ENCODE measurements around the gene OBP2A. TPM values are rescaled to one million over a fixed set of nuclear protein-coding genes. Genes with fewer than 3 reads are reported as not detected.
"Not testable (repeated sequence)": the region's sequence is repeated elsewhere in the genome, so short reads cannot be mapped to it uniquely, and the experiment has no call there.

Gene OBP2A, protein sequence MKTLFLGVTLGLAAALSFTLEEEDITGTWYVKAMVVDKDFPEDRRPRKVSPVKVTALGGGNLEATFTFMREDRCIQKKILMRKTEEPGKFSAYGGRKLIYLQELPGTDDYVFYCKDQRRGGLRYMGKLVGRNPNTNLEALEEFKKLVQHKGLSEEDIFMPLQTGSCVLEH
- not detected for total RNA-seq

DNA sequence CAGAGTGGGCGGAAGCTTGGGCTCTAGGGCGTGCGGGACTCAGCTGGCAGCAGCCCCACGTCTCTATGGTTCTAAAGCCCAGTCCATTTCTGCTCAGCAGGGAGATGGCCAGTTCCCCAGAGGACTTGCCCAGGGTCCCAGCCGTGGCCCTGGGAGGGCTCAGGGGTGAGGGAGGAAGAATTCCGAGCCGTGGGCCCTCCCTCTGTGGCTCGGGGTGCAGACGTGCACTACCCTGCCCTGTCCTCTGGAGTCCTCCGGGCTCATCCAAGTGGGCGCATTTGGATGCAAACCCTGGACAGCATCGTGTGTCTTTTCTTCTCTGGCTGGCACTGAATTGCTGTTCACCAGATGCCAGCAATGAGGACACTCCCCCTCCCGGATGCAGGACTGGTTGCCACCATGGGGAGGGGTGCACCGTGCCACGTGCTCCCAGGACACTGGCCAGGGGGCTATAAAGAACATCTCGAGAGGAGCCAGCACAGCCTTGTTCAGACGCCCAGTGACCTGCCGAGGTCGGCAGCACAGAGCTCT, at the start of gene OBP2A:
OBP2A (plus strand) TSS at position 481 of the 531 bp plus-strand sequence. CDS start 55 bp downstream, outside the sequence.
- DNase-seq (ENCODE audit: extremely low spot score in 2 of 2); H3K9me3 ChIP-seq; H3K27ac ChIP-seq; H3K4me1 ChIP-seq; H3K4me3 ChIP-seq; intact Hi-C loops (cut with DNase I); H3K36me3 ChIP-seq; H3K27me3 ChIP-seq: not testable (repeated sequence)

DNA sequence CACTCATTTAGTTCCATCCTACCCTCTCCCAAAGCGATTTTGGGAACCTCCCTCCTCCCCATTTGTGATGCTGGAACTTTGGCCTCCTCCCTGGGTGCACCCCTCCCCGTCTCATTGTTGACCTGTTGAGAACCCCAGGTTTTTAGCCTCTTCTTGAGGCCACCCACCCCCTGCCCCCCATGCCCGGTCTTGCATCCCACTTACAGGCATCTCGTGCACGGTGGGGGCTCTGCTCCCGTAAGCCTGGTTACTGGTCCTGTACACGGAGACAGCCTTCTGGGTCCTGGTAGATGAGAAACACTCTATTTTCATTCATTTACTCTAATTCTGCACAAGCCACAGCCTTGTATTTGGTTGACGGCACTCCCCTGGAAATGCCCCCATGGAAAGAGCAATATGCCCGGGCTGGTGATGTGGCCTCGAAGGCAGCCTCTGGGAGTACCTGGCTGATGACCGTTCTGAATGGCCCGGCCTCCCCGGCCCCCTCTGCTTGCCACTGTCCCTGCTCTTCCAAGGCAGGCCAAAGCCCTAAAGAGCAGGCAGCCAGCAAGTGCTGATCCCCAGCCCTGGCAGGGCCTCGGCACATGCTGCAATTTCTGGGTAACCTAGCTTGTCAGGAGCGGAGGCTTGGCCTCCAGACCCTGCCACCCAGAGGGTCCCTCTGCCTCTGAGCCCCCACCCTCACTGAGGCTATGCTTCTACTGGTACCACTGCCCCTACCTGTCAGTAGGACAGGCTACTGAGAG, 47.4 kb upstream of the OBP2A start:
- no peak for DNase-seq (ENCODE audit: extremely low spot score in 2 of 2)
- intact Hi-C loops (cut with DNase I), result no loop called here

DNA sequence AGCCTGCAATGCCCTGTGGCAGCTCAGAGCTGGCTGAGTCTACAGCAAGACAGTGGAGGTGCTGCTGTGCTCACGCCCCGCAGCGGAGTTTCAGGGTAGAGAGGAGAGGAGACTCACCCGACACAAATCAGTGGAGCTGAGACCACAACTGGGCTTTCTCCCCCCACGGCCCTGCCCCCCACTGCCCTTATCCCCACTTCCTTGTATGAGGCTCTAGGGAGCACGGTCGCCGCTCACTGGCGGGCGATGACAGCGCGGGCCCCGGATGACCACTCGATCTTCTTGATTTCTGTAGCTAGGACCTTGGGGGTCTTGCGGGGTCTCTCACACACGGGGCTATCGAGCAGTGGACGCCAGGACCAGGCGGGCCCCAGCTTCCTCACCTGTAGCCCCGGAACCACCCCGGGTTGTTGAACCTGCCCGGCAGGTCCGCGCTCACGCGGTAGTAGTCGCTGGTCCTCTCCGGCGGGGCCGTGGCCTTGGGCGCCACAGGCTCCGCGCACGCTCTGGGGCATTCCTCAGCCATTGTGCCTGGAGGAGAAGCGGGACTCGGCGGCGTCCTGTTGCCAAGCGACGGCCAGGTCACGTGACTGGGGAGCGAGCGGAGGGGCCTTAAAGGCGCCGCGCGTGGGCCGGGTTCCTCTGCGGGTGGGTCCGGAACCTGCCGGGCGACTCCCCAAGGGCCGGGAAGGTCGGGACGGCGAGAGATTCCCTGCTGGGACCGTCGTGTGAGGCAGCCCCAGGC, 46.4 kb upstream of the OBP2A start:
- no peaks in the 10 kb centered on the region for H3K9me3 ChIP-seq
- H3K36me3 ChIP-seq, result peaks cover 0 to 17% of the 10 kb centered on the region in 2 donors
- no peak for DNase-seq (ENCODE audit: extremely low spot score in 2 of 2)
- TF ChIP-seq POLR2AphosphoS5 (IDR thresholded peaks at IDR 0.05; ENCODE audit: insufficient read depth in 1 of 2, low read depth in 1 of 2) (peak; percentile 38 to 66), POLR2A (IDR thresholded peaks at IDR 0.05) (no peak)
- TF ChIP-seq, protein P1, sequence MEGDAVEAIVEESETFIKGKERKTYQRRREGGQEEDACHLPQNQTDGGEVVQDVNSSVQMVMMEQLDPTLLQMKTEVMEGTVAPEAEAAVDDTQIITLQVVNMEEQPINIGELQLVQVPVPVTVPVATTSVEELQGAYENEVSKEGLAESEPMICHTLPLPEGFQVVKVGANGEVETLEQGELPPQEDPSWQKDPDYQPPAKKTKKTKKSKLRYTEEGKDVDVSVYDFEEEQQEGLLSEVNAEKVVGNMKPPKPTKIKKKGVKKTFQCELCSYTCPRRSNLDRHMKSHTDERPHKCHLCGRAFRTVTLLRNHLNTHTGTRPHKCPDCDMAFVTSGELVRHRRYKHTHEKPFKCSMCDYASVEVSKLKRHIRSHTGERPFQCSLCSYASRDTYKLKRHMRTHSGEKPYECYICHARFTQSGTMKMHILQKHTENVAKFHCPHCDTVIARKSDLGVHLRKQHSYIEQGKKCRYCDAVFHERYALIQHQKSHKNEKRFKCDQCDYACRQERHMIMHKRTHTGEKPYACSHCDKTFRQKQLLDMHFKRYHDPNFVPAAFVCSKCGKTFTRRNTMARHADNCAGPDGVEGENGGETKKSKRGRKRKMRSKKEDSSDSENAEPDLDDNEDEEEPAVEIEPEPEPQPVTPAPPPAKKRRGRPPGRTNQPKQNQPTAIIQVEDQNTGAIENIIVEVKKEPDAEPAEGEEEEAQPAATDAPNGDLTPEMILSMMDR (IDR thresholded peaks at IDR 0.05), result no peak
- H3K27me3 ChIP-seq, result no peaks in the 10 kb centered on the region
- peaks cover 24% of the 10 kb centered on the region for H3K4me1 ChIP-seq
- peak overlapping the region; percentile 81 for H3K27ac ChIP-seq
- intact Hi-C loops (cut with DNase I), result no loop called here
- peak overlapping the region; percentile 83 to 98 for H3K4me3 ChIP-seq

More for the DNA sequence above, 47.4 kb upstream of the OBP2A start:
- TF ChIP-seq, protein P1 (IDR thresholded peaks at IDR 0.05), result no peak
- TF ChIP-seq POLR2AphosphoS5 (IDR thresholded peaks at IDR 0.05; ENCODE audit: insufficient read depth in 1 of 2, low read depth in 1 of 2) (no peak), POLR2A (IDR thresholded peaks at IDR 0.05) (no peak)
- Histone ChIP-seq H3K36me3 (peaks cover 0 to 8% of the 10 kb centered on the region in 2 donors), H3K4me3 (no peak overlapping the region), H3K9me3 (no peaks in the 10 kb centered on the region), H3K27me3 (no peaks in the 10 kb centered on the region), H3K27ac (no peak overlapping the region), H3K4me1 (peaks cover 24% of the 10 kb centered on the region)

DNA sequence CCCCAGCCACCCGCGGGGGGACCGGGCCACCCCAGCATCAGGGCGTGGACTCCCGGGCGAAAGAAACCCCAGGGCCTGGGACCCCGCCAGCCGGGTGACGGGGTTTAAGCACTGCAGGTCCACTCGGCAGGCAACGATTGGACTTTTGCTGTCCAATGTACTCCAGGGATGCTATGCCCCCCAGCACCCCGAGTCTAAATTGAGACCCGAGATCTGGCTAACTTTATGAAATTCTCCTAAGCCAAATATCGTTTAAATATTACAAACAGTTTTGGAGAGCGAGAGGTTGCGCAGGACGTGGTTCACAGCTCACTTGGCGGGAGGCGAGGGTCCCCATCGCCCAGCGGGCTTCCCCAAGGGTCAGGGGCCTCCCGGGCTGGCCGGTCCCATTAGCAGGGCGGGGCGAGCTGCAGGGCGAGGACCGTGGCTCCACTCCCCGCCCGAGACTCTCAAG, 45.8 kb upstream of the OBP2A start:
- TF ChIP-seq, protein P1 (IDR thresholded peaks at IDR 0.05), result no peak
- no peak for TF ChIP-seq POLR2A (IDR thresholded peaks at IDR 0.05)
- TF ChIP-seq POLR2AphosphoS5 (IDR thresholded peaks at IDR 0.05; ENCODE audit: insufficient read depth in 1 of 2, low read depth in 1 of 2), result no peak
- intact Hi-C loops (cut with DNase I), result no loop called here

DNA sequence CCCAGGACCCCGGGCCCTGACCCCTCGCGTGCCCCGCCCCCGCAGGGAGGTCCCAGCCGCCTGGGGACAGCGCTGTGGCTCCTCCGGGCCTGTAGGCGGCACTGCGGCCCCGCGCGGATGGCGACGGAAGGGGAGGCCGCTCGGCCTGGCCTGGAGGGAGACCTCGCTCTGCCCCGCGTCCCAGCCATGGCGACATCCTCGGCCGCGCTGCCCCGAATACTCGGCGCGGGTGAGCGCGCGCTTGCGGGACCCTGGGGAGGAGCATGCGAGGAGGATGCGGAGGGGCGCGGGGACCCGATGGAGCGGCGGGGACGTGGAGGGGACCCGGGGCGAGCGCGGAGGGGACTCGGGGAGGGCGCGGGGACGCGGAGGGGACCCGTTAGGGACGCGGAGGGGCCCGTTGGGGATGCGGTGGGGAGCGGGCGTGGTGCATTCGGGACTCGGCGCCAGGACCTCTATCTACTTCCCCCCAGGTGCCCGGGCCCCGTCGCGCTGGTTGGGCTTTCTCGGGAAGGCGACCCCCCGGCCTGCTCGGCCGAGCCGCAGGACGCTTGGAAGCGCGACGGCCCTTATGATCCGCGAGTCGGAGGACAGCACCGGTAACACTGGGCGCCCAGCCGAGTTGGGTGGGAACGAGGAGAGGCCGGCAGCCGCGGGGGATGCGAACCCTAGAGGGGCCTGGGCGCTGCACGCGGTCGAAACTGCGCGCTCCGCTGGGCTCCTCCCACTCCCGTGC, 45.2 kb upstream of the OBP2A start, which contains the start of gene MRPS2:
MRPS2 (plus strand) TSS at position 158 of the 736 bp plus-strand sequence; CDS start at position 187, 29 bp downstream.
- peaks cover 24% of the 10 kb centered on the region for H3K4me1 ChIP-seq
- peaks cover 0 to 24% of the 10 kb centered on the region in 2 donors for H3K36me3 ChIP-seq
- H3K27ac ChIP-seq, result peak within 1 kb of the TSS; percentile 81
- peak within 1 kb of the TSS; percentile 83 to 98 for H3K4me3 ChIP-seq
- no peak for DNase-seq (ENCODE audit: extremely low spot score in 2 of 2)
- no peaks in the 10 kb centered on the region for H3K27me3 ChIP-seq
- TF ChIP-seq POLR2AphosphoS5 (IDR thresholded peaks at IDR 0.05; ENCODE audit: insufficient read depth in 1 of 2, low read depth in 1 of 2), result peak in 1 of 2 donors; percentile 32
- TF ChIP-seq POLR2A (IDR thresholded peaks at IDR 0.05), result peak in 1 of 2 donors; percentile 17
- TF ChIP-seq, protein P1 (IDR thresholded peaks at IDR 0.05), result peak; percentile 62 to 87 (median 77)
- intact Hi-C loops (cut with DNase I), result no loop called here
- no peaks in the 10 kb centered on the region for H3K9me3 ChIP-seq

More for the DNA sequence above, 45.8 kb upstream of the OBP2A start:
- no peaks in the 10 kb centered on the region for H3K9me3 ChIP-seq
- peak overlapping the region; percentile 81 for H3K27ac ChIP-seq
- peaks cover 24% of the 10 kb centered on the region for H3K4me1 ChIP-seq
- peaks cover 0 to 20% of the 10 kb centered on the region in 2 donors for H3K36me3 ChIP-seq
- no peaks in the 10 kb centered on the region for H3K27me3 ChIP-seq
- peak overlapping the region; percentile 83 to 98 for H3K4me3 ChIP-seq
- no peak for DNase-seq (ENCODE audit: extremely low spot score in 2 of 2)
